CD4-positive, alpha-beta T cell (primary cell): Measurements from ENCODE around the gene CGB3. TPM values are rescaled to one million over a fixed set of nuclear protein-coding genes. Genes with fewer than 3 reads are reported as not detected.

Experiments used
- ATAC-seq: fragments of 200-7000 bp; cut with Tn5 transposase; one replicate; pipeline ENCODE4 v1.10.0; 2022; ENCODE audit warnings: mild to moderate bottlenecking; ENCODE audit not compliant: poor library complexity
- CTCF ChIA-PET: fragments of 350-600 bp; sonication (Branson Sonifier 250); formaldehyde crosslinking; loops from one replicate; lab custom pipeline; 2021; ENCODE audit warnings: antibody characterized with exemption, inconsistent platforms; lab: Charles Lee
- POLR2A ChIA-PET: fragments of 350-600 bp; sonication (Branson Sonifier 250); formaldehyde crosslinking; loops from one replicate; lab custom pipeline; 2021; ENCODE audit warnings: antibody characterized with exemption, inconsistent platforms; lab: Charles Lee
- DNase-seq, 14 experiments: peaks; one replicate each; pipeline ENCODE4 v3.0.0-alpha.2; 2013 to 2020; ENCODE audit warnings: mixed read lengths in 2 of 14
- H3K27ac ChIP-seq, 2 donors: one replicate each; pipeline versions ENCODE4 v1.5.1 to v1.7.0; 2013; ENCODE audit warnings: low read length in 2 of 2, low read depth in 1 of 2, mild to moderate bottlenecking in 1 of 2
- H3K27me3 ChIP-seq, 2 experiments: 1 replicate in 1 of 2; 2 replicates in 1 of 2; pipeline versions ENCODE4 v1.6.1 to v1.7.0; 2013; ENCODE audit warnings: low read length in 2 of 2, control low read depth in 1 of 2, mild to moderate bottlenecking in 1 of 2, moderate library complexity in 1 of 2; ENCODE audit not compliant: insufficient read depth in 2 of 2, control insufficient read depth in 1 of 2
- H3K36me3 ChIP-seq: one replicate; pipeline ENCODE4 v1.6.1; 2013; ENCODE audit warnings: low read length, control low read depth; ENCODE audit not compliant: insufficient read depth
- H3K4me1 ChIP-seq: one replicate; pipeline ENCODE4 v1.6.1; 2013; ENCODE audit warnings: low read length, control low read depth; ENCODE audit not compliant: insufficient read depth
- H3K4me3 ChIP-seq: one replicate; pipeline ENCODE4 v1.5.1; 2013; ENCODE audit warnings: mild to moderate bottlenecking, low read length, moderate library complexity
- H3K9me3 ChIP-seq, 2 experiments: 1 replicate in 1 of 2; 2 replicates in 1 of 2; pipeline versions ENCODE4 v1.6.1 to v1.7.0; 2013; ENCODE audit warnings: low read length in 2 of 2, mild to moderate bottlenecking in 2 of 2, control low read depth in 1 of 2, moderate library complexity in 1 of 2; ENCODE audit not compliant: control insufficient read depth in 1 of 2, insufficient read depth in 1 of 2
- H3K27ac Mint-ChIP-seq: one replicate; pipeline ENCODE4 v1.8.0; 2020; ENCODE audit warnings: mixed read lengths
- H3K27me3 Mint-ChIP-seq: one replicate; pipeline ENCODE4 v1.8.0; 2021; ENCODE audit warnings: mixed read lengths
- H3K36me3 Mint-ChIP-seq: one replicate; pipeline ENCODE4 v1.8.0; 2021; ENCODE audit warnings: low read depth, mixed read lengths
- H3K4me1 Mint-ChIP-seq: one replicate; pipeline ENCODE4 v1.8.0; 2021; ENCODE audit warnings: low read depth, mixed read lengths
- H3K4me3 Mint-ChIP-seq: one replicate; pipeline ENCODE4 v1.8.0; 2020; ENCODE audit warnings: mild to moderate bottlenecking, mixed read lengths
- H3K9me3 Mint-ChIP-seq: one replicate; pipeline ENCODE4 v1.8.0; 2020; ENCODE audit warnings: mixed read lengths
- CTCF ChIP-seq: fragments of 200-600 bp; IDR thresholded peaks from one replicate; pipeline ENCODE4 v1.8.0; 2022; ENCODE audit warnings: antibody characterized with exemption, mild to moderate bottlenecking
- intact Hi-C, 2 experiments: fragments of 100-400 bp; cut with DNase I in 1 of 2; cut with micrococcal nuclease in 1 of 2; formaldehyde crosslinking; loops; one replicate each; pipeline versions ENCODE4 v1.15.1 to v1.9.0; 2023 to 2025; cut with DNase I, micrococcal nuclease
- total RNA-seq, 174 experiments: library from RNA in 2 of 174; stranded (reverse) in 2 of 174; gene quantifications; one replicate each; pipeline ENCODE4 v1.2.3 and lab custom pipeline; 2021 to 2026

CGB3 gene
- total RNA-seq, 2 experiments from 2014 or later: not detected

- Mint-ChIP-seq H3K9me3 (no peaks in the 10 kb centered on the region), H3K27me3 (peaks cover 5% of the 10 kb centered on the region), H3K27ac (no peak overlapping the region), H3K4me3 (no peak overlapping the region), H3K4me1 (peaks cover 11% of the 10 kb centered on the region), H3K36me3 (peaks cover 30% of the 10 kb centered on the region)
- H3K4me1 ChIP-seq: peaks cover 27% of the 10 kb centered on the region
- CTCF ChIA-PET: no interaction called here
- no peak overlapping the region for H3K27ac ChIP-seq
- DNase-seq: no peak
- TF ChIP-seq CTCF: no peak
- H3K27me3 ChIP-seq: peaks cover 0 to 3% of the 10 kb centered on the region in 2 experiments
- H3K36me3 ChIP-seq: peaks cover 16% of the 10 kb centered on the region
- POLR2A ChIA-PET: no interaction called here
- ATAC-seq: no peak
- intact Hi-C loops: loop anchor here in 1 of 2 experiments (5.0 kb wide), 1 partner anchor 42 kb away; the partner anchor contains the start of gene CGB7
- H3K9me3 ChIP-seq: no peaks in the 10 kb centered on the region
- no peak overlapping the region for H3K4me3 ChIP-seq
Measured at GRCh38 chr19:49014870-49015255, 9.3 kb downstream of the CGB3 start.

GRCh38 chr19:49014123-49014869, 9.8 kb downstream of the CGB3 start:
- H3K36me3 Mint-ChIP-seq: peaks cover 34% of the 10 kb centered on the region
- peaks cover 6% of the 10 kb centered on the region for H3K4me1 Mint-ChIP-seq
- H3K9me3 Mint-ChIP-seq: no peaks in the 10 kb centered on the region
- Histone ChIP-seq H3K27ac (no peak overlapping the region), H3K4me3 (no peak overlapping the region), H3K27me3 (no peaks in the 10 kb centered on the region), H3K9me3 (no peaks in the 10 kb centered on the region), H3K36me3 (peaks cover 21% of the 10 kb centered on the region), H3K4me1 (peaks cover 21% of the 10 kb centered on the region)
- ChIA-PET POLR2A (no interaction called here), CTCF (interaction anchor here (0.6 kb wide), 1 partner anchor 145 kb away, joined by 3 read pairs; no protein-coding TSS in a partner anchor)
- H3K27me3 Mint-ChIP-seq: peaks cover 5% of the 10 kb centered on the region
- ATAC-seq: no peak
- no peak overlapping the region for H3K4me3 Mint-ChIP-seq
- intact Hi-C loops: no loop called here
- DNase-seq: no peak
- H3K27ac Mint-ChIP-seq: no peak overlapping the region
- TF ChIP-seq CTCF: no peak

GRCh38 chr19:49011194-49011593, 12.9 kb downstream of the CGB3 start:
- intact Hi-C loops: no loop called here
- no peaks in the 10 kb centered on the region for H3K4me1 ChIP-seq
- Mint-ChIP-seq H3K36me3 (peaks cover 46% of the 10 kb centered on the region), H3K27ac (no peak overlapping the region), H3K4me1 (no peaks in the 10 kb centered on the region), H3K27me3 (no peaks in the 10 kb centered on the region), H3K9me3 (no peaks in the 10 kb centered on the region), H3K4me3 (no peak overlapping the region)
- no peak for TF ChIP-seq CTCF
- ChIA-PET CTCF (interaction anchor here (1.1 kb wide), 1 partner anchor 11 kb away, joined by 3 read pairs; no protein-coding TSS in a partner anchor), POLR2A (no interaction called here)
- no peaks in the 10 kb centered on the region for H3K9me3 ChIP-seq
- H3K27ac ChIP-seq: no peak overlapping the region
- peaks cover 34% of the 10 kb centered on the region for H3K36me3 ChIP-seq
- H3K4me3 ChIP-seq: no peak overlapping the region
- no peaks in the 10 kb centered on the region for H3K27me3 ChIP-seq
- DNase-seq (no peak), ATAC-seq (no peak)
